Adipose tissue (tissue), 3 donors: ENCODE results near the gene CDC14A. TPM values are rescaled to one million over a fixed set of nuclear protein-coding genes. Genes with fewer than 3 reads are reported as not detected.

Experiments
- H3K27ac ChIP-seq: one replicate; pipeline ENCODE4 v1.5.1; 2013; ENCODE audit warnings: low read depth, low read length
- WGBS, 3 donors: extraction: QIAGEN DNeasy Blood & Tissue Kit; methylation state at CpG; one replicate each; pipeline ENCODE4 v1.1.7; 2013; 5-methylcytosine and 5-hydroxymethylcytosine counted together
- polyA plus RNA-seq, 3 donors: library from polyadenylated mRNA; stranded (reverse); fragments of 200-250 nt; gene quantifications; one replicate each; pipeline ENCODE4 v1.2.3, GENCODE V29; 2013
- donor health status: healthy with polysubstance abuse.
- donor health status: Bipolar disorder and iron deficiency.
- donor health status: healthy.

CDC14A gene
- polyA plus RNA-seq, 3 donors: 1.4 to 3.0 (median 2.3) TPM

DNA sequence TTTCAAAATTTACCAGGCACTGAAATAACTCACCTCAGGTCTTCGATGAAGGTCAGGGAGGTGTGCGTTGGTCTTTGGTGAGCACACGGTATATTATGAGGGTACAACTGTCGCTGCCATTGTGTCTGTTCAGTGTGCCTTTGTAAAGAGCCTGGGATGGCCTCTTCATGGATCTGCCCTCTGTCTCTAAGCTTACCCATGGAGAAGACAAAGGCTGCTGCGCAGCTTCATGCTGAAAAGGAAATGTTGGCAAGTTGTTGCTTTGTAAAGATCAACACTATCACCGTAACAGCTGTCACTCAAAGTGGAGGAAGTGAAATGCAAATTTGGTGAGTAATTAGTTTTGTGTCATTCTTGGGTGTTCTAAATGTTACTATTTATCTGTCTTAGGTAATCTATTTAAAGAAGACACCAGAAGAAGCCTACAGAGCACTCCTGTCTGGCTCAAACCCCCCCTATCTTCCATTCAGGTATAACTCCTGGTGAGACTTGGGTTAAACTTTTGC lies 71.6 kb downstream of the CDC14A start:
- H3K27ac ChIP-seq: no peak overlapping the region
- WGBS, 3 donors: 87 to 96% (median 89%) methylated on average over 6 of the region's 6 CpGs

- H3K27ac ChIP-seq: no peak overlapping the region
Measured at GRCh38 chr1:100428160-100428559, 75.9 kb downstream of the CDC14A start.

GRCh38 chr1:100430325-100430756 lies 78.0 kb downstream of the CDC14A start:
- no peak overlapping the region for H3K27ac ChIP-seq
- WGBS, 3 donors: 57 to 84% (median 81%) methylated on average over 2 of the region's 2 CpGs

- WGBS, 3 donors: 92 to 93% (median 93%) methylated on average over 2 of the region's 2 CpGs
- H3K27ac ChIP-seq: no peak overlapping the region
Measured at GRCh38 chr1:100431954-100432353, 79.6 kb downstream of the CDC14A start.

GRCh38 chr1:100433563-100433962 lies 81.3 kb downstream of the CDC14A start:
- no peak overlapping the region for H3K27ac ChIP-seq

DNA sequence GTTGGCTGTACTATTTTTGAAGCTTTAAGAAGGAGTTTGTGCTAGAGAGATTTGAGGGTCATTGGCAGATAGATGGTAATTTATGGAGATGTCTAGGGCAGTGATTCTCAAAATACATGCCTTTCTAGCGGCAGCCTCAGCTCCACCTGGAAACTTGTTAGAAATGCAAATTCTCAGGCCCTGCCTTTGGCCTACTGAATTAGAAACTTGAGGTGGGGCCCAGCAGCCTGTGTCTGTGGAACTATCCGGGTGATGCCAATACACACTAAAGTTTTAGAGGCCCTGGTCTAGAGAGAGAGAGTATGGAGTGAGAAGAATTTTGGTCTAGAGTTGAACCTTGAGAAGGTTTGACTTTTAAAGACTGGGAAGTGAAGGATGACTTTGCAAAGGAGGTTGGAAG lies 82.5 kb downstream of the CDC14A start:
- no peak overlapping the region for H3K27ac ChIP-seq
- 82 to 95% (median 91%) methylated on average over 2 of the region's 2 CpGs for WGBS, 3 donors

More at GRCh38 chr1:100433563-100433962, 81.3 kb downstream of the CDC14A start:
- WGBS, 3 donors: 80 to 95% (median 90%) methylated on average over 1 of the region's 1 CpG

- H3K27ac ChIP-seq: no peak overlapping the region
- WGBS, 3 donors: 93 to 97% (median 95%) methylated on average over 1 of the region's 1 CpG
Measured at GRCh38 chr1:100438375-100438774, 86.1 kb downstream of the CDC14A start.

DNA sequence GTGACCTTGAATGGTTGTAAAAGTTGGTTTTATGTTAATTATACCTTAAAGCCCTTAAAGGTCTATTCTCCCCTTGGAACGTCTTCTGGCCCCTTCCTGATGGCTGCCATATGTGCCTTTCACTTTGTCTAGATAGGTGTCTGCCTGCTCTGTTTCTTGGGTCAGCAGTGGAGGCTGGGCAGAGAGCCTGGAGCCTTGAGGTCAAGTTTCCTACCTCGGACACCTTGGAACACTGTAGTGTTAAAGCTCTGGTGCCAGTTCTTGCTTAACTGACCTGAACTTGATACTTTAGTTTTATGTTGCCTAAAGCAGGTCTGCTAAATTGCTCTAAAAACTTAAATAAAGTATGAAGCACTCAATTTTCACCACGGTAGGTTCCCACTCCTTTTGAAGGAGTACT lies 86.5 kb downstream of the CDC14A start:
- 61 to 85% (median 77%) methylated on average over 3 of the region's 3 CpGs for WGBS, 3 donors
- no peak overlapping the region for H3K27ac ChIP-seq

DNA sequence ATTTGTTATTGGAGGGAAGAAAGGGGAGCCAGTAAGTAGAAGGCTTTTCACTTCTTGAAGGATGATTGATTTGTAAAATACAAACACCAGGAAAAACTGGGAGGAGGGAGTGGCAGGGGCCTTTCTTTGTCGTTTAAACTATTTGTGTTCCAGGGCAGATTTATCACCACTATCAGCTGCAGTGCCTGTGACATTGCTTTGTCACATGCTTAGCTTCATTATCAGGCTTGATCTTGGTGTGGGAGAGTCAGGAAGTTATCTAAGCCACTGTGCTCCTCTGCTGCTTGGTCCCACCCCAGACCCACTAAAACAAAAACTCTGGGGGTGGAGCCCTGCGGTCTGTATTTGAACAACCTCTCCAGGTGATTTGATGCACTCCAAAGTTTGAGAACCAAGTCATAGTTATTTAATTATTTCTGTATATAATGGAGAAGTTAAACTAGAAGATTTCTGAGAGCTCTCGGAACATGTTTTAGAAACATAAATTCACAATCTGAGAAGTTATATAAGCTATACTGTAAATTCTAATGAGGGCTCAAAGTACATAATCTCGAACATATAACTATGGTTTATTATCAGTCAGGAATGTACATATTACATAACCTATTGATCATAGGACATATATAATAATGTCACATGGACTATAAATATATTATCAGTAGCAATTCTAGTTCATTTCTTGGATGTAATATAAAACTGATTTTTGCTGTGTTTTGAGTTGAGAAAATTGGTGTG lies 87.9 kb downstream of the CDC14A start:
- H3K27ac ChIP-seq: no peak overlapping the region

DNA sequence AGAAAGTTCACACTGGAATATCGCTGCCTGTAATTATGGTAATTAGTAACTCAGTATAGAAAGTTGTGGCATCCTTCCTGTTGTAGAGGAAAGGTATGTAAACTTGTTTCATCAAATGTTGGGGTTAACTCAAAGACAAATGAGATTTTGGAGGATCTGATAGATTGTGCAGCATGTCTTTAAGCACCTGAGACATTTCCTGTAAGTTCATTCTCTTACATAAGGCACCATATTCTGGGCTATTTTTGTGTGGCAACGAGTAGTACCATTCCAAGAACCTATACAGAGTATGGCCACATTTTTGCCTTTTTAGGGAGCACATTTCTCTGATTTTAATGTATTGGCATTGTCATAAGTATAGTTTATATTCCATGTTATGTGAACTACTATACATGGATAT lies 88.8 kb downstream of the CDC14A start:
- WGBS, 3 donors: 74 to 89% (median 86%) methylated on average over 2 of the region's 2 CpGs
- no peak overlapping the region for H3K27ac ChIP-seq

More for the DNA sequence above, 87.9 kb downstream of the CDC14A start:
- WGBS, 3 donors: 49 to 52% (median 50%) methylated on average over 4 of the region's 4 CpGs

DNA sequence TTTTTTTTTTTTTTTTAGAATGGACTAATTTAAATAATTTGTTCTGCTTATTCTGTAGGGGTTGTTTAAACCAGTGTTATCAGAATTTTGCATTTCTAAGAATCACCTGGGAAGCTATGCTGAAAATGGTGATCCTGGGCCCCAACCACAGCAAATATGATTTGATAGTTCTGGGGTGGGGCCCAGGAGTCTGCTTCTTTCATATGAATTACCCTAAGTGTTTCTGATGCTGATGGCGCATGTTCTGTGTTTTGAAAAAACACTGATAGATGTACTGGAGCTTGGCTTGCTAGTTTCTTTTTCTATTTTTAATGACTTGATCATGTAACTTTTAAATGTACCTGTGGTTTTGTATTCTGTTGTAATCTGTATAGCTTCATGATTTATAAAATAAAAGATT lies 89.3 kb downstream of the CDC14A start:
- 94 to 97% (median 95%) methylated on average over 1 of the region's 1 CpG for WGBS, 3 donors
- H3K27ac ChIP-seq: no peak overlapping the region

GRCh38 chr1:100443811-100444571 lies 91.7 kb downstream of the CDC14A start:
- 28 to 67% (median 44%) methylated on average over 7 of the region's 7 CpGs for WGBS, 3 donors
- no peak overlapping the region for H3K27ac ChIP-seq

DNA sequence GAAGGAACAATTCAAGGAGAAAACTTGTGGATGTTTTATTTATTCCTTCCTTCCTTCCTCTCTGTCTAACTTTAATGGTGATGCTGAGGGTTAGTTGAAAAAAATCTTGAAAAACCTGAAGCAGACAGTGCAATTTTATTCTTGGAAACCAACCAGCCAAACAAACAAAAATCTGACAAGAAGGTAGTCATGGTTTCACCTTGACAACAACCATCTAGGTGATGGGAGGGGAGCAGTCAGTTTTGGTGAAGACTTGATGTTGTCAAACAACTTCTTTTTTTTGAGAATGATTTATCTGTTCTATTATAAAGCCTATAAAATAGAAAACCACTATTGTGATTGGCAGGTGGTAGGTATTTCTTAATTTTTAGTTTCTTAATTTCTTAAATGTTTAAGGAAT lies 93.3 kb downstream of the CDC14A start:
- no peak overlapping the region for H3K27ac ChIP-seq

GRCh38 chr1:100448366-100448765 lies 96.1 kb downstream of the CDC14A start:
- no peak overlapping the region for H3K27ac ChIP-seq
- WGBS, 3 donors: 39 to 82% (median 73%) methylated on average over 1 of the region's 1 CpG

- no peak overlapping the region for H3K27ac ChIP-seq
- 76 to 85% (median 82%) methylated on average over 4 of the region's 4 CpGs for WGBS, 3 donors
Measured at GRCh38 chr1:100449477-100449876, 97.2 kb downstream of the CDC14A start.

GRCh38 chr1:100452641-100453040 lies 100.3 kb downstream of the CDC14A start:
- H3K27ac ChIP-seq: no peak overlapping the region
- whole genome bisulfite sequencing, 3 donors: 22 to 88% (median 88%) methylated on average over 1 of the region's 1 CpG

DNA sequence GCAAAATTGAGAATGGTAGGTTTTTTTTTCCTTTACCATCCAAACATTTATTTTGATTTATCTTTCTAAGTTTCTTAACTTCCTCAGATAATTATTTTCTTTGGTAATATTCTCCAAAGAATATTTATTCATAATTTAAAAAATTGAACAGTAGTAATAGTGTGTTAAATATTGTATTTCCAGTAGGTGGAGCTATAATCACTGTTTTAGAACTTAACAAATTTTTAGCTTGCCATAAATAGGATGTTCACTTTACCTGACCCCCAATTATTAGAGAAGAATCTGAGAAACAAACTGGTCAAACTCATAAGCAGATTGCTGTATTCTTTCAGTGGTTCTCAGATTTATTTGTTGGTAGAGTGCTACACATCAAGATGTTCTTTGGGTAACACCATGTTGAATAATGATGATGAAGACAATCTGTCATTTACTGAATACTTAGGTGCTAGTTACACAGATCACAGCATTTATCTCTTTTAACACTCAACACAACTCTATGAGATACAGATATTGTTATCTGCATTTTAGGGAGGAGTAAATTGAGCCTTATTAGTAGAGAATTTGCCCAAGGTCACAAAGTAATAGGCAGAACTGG lies 103.3 kb downstream of the CDC14A start:
- no peak overlapping the region for H3K27ac ChIP-seq

GRCh38 chr1:100456880-100457279 lies 104.6 kb downstream of the CDC14A start:
- no peak overlapping the region for H3K27ac ChIP-seq
- 70 to 92% (median 90%) methylated on average over 2 of the region's 2 CpGs for WGBS, 3 donors

DNA sequence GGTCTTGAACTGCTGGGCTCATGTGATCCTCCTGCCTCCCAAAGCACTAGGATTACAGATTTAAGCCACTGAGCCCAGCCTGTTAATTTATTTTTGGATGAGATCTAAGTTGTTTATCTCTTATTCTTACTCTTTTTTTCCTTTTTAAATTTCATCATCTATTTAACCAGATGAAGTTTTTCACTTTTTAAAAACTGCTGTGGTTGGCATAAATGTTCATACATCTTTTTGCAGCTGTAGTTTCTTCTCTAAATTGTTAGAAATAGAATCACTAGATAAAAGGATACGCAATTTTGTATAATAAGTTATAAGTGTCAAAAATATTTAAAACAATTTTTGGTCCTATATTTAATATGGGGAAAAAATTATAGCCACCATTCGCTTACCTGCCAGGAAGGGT lies 105.4 kb downstream of the CDC14A start:
- 90% methylated on average over 2 of the region's 2 CpGs for WGBS, 3 donors
- H3K27ac ChIP-seq: no peak overlapping the region
